GM10266 (cell line): ENCODE data around the gene KLHL22.

Source experiments
- DNase-seq: peaks from one replicate; pipeline ENCODE4 v3.0.0; 2012; ENCODE audit errors: extremely low spot score
- TF ChIP-seq, protein P1 (sequence below): IDR thresholded peaks from 2 replicates; pipeline ENCODE4 v1.5.1; 2012; ENCODE audit warnings: mild to moderate bottlenecking, low read depth; ENCODE audit not compliant: control insufficient read depth, insufficient read depth; ENCODE audit errors: missing control alignments

The KLHL22 gene

DNA sequence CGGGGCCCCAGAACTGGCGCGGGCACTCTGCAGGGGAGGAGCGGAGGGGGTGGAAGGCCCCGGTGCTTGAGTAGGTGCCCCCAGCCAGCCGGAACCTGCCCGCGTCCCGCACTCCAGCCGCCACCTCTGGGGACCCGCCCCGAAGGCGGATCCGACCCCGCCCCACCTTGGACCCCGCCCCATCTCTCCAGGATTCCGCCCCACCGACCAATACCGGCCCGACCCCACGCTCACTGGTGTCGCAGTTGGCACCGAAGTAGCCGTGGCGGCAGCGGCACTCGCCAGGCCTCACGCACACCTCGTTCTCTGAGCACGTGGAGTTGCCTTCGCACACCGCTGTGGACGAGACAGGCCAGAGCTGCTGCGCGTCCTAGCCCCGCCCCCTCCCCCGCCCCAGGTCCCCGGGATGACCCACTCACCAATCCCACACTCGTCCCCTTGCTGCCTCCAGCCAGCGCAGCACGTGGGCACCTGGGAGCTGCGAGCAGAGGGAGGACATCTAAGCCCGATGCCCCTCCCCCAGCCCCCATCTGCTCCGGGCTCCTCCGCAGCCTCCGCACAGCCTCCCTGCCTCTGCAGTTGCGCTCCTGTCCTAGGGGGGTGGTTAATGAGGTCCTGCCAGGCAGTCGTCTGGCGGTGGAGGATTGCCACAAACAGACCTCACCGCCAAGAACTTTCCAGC, 63.9 kb downstream of the KLHL22 start:
- DNase-seq, result peak; percentile 48
- TF ChIP-seq, protein P1, sequence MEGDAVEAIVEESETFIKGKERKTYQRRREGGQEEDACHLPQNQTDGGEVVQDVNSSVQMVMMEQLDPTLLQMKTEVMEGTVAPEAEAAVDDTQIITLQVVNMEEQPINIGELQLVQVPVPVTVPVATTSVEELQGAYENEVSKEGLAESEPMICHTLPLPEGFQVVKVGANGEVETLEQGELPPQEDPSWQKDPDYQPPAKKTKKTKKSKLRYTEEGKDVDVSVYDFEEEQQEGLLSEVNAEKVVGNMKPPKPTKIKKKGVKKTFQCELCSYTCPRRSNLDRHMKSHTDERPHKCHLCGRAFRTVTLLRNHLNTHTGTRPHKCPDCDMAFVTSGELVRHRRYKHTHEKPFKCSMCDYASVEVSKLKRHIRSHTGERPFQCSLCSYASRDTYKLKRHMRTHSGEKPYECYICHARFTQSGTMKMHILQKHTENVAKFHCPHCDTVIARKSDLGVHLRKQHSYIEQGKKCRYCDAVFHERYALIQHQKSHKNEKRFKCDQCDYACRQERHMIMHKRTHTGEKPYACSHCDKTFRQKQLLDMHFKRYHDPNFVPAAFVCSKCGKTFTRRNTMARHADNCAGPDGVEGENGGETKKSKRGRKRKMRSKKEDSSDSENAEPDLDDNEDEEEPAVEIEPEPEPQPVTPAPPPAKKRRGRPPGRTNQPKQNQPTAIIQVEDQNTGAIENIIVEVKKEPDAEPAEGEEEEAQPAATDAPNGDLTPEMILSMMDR, result no peak

GRCh38 chr22:20430720-20431510, 64.7 kb downstream of the KLHL22 start:
- DNase-seq, result peak; percentile 60
- TF ChIP-seq, protein P1, result no peak

GRCh38 chr22:20430101-20430719, 65.4 kb downstream of the KLHL22 start:
- TF ChIP-seq, protein P1, result no peak
- DNase-seq, result peak; percentile 50

DNA sequence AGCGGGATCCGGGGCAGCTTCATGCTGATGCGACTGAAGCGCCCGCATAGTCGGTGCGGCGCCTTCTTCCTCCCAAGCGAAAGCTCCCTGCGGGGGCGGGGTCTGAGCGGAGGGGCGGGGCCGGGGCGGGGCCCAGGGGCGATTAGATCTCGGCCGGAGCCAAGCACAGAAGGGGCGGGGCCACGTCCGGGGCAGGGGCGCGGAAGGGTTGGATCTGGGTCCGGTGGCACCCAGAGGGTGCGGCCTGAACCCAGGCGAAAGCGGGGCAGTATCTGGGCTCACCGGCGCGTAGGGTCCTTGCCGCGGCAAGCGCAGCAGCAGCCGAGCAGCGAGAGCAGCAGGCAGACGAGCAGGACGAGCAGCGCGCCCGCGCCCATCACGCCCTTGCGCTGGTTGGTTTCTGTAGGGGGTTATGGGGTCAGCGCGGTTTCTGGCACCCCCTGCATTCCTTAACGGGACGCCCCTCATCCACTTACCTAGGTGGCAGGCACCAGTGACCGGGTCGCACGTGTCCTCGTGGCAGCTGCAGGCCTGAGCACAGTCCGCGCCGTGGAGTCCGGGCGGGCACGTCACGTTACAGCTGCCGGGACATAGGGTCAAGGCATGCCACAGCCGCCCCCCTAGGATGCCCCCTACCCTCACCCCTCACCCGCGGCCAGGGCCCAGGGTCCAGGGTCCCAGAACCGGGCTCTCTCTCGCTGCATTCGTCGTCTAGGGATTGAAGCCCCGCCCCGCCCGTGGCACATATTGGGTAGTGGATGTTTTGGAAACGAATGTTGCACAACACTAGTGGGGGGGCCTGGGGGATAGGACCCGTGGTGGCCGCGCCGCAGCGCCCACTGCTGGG, 66.1 kb downstream of the KLHL22 start:
- DNase-seq, result peak; percentile 94
- TF ChIP-seq, protein P1, result no peak

GRCh38 chr22:20428496-20429253, 66.9 kb downstream of the KLHL22 start:
- TF ChIP-seq, protein P1, result no peak
- peak; percentile 26 for DNase-seq

- peak; percentile 26 for DNase-seq
- TF ChIP-seq, protein P1, result no peak
Observed at GRCh38 chr22:20427945-20428417, 67.6 kb downstream of the KLHL22 start.
